ENCODE results near the gene UBE2D4.
"Not testable (repeated sequence)": the region's sequence is repeated elsewhere in the genome, so short reads cannot be mapped to it uniquely, and the experiment has no call there.

UBE2D4 gene

DNA sequence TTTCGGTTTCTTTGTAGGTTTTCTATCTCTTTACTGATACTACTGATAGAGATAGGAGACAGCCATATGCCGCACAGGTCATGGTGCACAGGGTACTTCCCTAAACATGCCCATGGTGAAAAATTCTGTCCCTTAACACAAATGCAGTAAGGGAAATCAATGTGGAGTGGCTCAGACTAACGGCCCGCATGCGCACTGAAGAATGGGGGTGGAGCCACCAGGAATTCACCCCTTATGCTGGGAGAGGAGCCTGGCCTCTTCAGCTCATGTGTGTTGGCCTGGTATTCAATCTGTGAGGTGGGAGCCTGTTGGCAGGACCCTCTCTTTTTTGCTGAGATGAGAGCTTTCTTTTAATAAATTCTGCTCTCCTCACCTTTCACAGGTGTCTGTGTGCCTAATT, 11.4 kb upstream of the UBE2D4 start:
- DNase-seq (ENCODE audit: low spot score): no peak

DNA sequence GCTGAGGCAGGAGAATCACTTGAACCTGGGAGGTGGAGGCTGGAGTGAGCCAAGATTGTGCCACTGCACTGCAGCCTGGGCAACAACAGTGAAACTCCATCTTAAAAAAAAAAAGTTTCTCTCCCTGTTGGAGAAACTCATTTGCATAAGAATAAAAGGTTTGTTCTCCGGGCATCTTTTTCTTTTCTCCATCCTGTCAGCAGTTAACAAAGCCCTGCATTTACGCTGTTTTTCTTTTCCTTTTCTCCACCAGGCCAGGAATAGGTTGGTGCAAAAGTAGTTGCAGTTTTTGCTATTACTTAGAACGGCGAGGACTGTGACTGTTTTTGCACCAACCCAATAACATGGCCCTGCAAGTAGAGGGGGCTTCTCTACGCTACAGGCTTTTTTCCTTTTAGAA, 10.3 kb upstream of the UBE2D4 start:
- no peak for DNase-seq (ENCODE audit: low spot score)

DNA sequence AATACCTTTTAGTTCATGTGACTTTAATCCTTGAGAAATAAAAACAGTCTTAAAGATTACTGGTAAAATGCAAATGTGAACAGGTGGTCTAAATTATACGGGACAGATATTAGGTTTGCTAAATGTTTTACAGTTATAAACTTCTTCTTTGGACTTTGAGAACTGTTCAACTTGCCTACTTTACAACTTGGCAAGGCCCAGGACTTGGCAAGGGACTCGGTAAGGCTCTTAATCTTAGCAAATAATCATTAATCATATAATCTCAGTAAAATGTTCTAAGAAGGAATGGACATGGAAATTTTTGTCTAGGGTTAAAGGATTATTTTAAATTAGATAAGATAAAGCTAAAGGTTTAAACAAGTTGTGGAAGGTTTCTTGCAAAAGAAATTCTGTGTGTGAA, 4.8 kb upstream of the UBE2D4 start:
- DNase-seq (ENCODE audit: low spot score): no peak

DNA sequence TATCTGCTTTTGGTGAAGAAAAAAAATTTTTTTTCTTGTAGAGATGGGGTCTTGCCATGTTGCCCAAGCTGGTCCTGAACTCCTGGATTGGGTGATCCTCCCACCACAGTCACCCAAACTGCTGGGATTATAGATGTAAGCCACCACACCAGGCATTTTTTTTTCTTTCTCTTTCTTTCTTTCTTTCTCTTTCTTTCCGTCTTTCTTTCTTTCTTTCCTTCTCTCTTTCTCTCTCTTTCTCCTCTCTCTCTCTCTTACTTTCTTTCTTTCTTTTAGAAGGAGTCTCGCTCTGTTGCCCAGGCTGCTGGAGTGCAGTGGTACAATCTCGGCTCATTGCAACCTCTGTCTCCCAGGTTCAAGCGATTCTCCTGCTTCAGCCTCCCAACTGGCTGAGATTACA, 3.5 kb upstream of the UBE2D4 start:
- DNase-seq (ENCODE audit: low spot score): no peak

DNA sequence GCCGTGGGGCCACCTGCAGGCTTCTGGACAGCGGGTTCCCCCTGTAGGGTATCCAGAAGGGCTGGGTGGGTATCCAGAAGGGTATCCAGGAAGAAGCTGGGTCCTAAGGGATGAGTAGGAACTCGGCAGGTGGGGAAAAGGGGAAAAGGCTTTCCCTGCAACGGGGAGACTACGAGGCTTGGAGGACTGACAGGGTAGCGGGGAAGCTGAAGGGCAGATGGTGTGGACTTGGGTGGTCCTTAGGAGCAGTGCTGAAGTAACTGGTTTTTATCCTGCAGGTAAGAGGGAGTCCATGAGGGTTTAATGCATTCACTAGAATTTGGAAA, 525 bp downstream of the UBE2D4 start:
- DNase-seq (ENCODE audit: low spot score): no peak

DNA sequence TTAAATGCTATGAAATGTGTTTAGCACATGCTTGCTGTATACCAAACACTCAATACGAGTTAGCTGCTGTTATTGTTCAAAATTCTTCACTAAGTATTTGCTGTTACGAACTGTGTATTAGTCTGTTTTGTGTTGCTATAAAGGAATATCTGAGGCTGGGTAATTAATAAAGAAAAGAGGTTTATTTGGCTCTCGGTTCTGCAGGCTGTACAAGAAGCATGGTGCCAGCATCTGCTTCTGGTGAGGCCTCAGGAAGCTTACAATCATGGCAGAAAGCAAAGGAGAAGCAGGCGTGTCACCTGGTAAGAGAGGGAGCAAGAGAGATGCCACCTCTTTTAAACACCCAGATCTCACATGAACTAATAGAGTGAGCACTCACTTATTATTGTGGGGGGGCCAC, 1.6 kb downstream of the UBE2D4 start:
- no peak for DNase-seq (ENCODE audit: low spot score)

DNA sequence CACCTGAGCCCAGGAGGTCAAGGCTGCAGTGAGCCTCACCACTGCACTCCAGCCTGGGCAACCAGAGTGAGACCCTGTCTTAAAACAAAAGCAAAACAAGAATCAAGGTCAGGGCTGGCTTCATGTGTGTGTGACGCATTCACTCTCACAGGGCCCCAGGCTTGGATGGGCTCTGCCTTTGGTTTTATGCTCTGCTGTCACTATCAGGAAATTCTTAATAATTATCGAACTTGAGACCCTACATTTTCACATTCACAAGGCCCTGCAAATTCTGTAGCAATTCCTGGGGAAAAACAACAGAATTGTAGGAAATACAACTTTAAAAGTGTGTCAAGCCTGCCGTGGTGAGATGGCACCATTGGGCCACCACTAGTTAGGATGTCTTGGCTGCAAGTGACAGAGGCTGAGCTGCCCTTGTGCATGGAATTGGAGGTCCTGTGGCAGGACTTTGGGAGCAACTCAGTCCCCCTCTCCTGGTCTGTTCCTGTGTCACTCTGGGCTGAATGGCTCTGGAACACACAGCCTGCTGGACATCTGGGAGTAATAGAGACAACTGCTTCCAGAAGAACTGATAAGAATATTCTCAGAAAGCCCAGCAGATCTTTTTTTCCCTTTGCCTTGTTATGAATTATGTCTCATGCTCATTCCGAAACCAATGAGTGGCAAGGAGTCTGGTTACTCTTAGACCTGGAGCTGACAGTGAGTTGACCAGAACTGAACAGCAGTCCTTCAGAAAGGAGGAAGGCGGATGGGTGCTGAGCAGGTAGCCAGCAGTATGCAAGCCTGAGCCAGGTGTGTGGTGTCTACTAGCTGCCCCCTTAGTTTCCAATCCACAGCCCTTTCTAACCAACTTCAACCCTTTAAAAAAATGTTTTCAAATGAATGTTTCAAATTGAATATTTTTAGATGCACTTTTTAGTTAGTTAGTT, 3.6 kb downstream of the UBE2D4 start:
- no peak for DNase-seq (ENCODE audit: low spot score)

DNA sequence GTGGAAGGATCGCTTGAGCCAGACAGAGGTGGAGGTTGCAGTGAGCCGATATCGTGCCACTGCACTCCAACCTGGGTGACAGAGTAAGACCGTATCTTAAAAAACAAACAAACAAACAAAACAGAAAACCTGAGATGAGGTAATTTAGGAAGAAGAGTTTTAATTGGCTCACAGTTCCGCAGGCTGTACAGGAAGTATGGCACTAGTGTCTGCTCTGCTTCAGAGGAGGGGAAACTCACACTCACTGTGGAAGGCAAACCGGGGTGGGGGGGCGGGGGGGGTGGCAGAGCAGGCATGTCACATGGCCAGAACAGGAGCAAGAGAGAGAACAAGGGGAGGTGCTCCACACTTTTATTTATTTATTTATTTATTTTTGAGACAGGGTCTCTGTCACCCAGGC, 5.1 kb downstream of the UBE2D4 start:
- DNase-seq (ENCODE audit: low spot score): no peak

DNA sequence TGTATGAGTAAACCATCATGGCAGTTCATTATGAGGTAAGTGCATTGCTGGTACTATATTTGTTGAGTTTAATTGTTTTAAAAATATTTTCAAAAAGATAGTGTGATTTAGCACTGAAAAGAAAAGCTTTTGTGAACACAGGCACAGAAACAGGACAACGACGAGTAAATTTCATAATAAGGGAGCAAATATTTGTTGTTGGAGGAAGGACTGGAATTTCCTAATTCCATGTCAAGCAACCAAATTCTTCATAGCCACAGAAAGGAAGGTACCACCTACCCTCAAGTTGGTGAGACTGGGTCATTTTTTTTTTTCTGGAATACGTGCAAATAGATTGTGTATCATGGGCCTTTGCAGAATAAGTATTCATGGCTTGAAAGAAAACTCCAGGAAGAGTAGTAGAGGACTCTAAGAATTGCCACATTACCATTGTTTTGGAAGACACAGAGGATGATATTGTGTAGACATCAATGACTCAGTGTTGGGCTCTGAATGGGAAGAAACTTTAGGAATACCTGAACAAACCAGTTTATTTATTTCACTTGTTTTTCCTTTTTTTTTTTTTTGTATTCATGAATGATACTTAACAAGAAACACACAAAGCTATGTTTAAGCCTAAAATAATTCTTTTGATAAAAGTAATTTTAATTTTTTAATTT, 7.8 kb downstream of the UBE2D4 start:
- DNase-seq (ENCODE audit: low spot score): no peak

DNA sequence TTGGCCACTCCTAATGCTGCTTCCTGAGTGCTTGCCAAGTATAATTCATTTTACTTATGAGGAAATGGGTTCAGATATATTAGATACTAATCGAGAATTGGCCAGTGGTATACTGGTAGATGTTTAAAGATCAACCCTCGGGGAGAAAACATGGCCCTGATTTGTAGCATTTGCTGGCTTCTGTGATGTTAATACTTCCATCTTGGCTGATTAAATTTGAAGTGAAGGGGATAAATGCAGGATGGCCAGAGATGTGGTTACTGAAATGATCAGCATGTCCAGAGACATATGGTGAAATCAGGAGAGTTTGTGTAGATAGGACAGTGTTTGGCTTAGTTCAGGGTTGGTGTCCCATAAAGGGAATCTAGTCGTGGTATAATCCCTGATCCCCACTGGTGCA, 11.2 kb downstream of the UBE2D4 start:
- DNase-seq (ENCODE audit: low spot score): no peak

DNA sequence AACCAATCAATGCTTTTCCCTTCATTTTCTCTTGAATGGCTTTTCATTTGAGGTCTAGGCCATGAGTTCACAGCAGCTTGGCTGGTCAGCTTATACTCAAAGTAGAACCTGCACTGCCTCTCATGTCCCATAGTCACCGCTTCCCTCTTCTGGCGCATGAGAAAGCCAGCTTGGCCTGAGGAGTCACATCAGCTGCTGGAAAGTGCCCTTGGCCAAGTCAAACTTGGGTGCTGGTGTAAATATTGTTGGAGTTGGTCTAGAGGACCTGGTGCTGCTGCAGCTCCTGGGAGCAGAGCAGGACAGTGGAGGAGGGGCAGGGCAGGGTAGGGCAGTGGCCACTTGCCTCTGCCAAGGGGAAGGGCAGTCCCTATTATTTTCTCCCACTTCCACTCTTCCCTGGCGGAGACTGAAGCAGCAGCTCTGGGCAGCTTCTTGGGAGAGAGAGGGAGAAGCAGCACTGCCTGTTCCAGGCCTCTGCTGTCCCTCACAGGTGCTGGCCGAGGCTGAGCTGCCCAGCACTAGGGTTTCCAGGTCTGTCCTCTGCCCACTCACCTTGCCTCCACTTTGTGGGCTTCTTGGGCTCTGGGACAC, 12.8 kb downstream of the UBE2D4 start:
- no peak for DNase-seq (ENCODE audit: low spot score)

DNA sequence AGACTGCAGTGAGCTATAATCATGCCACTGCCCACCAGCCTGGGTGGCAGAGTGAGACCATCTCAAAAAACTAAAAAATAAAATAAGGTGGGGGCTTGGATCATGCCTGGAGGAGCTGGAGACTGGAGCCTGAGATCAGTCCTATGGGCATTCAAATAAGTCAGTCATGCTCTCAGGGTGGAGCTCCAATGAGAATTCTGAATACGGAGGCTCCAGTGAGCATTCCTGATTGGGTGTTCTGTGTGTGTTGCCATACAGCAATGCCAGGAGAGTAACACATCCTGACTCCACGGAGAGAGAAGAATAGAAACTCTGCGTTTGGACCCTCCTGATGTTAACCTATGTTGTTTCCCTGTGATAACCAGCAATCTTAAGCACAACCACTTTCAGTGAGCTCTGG, 16.0 kb downstream of the UBE2D4 start:
- DNase-seq (ENCODE audit: low spot score): no peak

DNA sequence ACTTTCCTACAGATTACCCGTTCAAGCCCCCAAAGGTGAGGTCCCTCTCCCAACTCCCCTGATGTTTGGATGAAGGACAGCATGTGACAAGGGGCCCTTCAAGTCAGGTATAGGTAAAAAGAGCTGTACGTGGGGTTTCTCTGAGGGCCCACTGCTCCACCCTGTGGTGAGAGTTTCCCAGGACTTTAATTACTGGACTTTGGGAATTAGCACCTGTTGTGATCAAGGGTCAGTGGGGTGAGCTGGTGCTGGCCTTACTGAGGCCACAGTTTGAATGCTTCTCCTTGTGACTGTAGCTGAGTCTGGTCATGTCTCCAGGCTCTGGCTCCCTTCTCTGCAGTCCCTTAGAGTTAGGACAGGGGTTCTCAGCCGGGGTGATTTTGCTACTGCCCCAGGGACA, 16.8 kb downstream of the UBE2D4 start:
- DNase-seq (ENCODE audit: low spot score): no peak

DNA sequence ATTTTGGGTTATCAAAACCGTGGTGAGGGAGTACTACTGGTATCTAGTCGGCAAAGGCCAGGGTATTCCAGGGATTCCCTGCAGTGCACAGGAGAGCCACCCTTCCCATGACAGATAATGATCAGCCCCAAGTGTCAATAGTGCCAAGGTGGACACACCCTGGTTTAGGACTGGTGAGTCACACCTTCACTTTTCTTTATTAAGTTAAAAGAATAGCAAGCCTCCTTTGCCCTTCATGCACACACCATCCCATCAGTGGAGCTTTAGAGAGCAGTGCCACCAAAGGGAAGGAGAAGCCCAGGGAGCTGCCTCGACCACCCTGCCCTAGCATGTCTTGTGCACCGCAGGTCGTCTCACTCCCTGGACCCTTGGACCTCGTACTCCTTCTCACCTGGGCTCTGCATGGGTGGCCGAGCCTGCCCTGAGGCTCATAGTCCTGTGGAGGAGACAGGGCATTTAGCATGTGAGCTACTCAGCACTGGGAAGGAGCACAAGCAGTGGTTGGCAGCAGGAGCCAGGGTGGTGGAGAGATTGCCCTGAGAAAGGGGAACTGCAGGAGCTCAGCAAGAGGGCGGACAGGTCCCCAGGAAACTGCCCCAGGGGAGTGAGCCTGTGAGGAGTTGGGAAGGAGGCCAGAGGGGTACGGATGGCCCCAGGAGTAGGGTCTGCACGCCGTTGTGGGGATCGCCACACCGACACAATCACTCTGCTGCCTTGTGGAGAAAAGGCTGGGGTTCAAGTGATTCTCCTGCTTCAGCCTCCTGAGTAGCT, 17.4 kb downstream of the UBE2D4 start:
- no peak for DNase-seq (ENCODE audit: low spot score)

DNA sequence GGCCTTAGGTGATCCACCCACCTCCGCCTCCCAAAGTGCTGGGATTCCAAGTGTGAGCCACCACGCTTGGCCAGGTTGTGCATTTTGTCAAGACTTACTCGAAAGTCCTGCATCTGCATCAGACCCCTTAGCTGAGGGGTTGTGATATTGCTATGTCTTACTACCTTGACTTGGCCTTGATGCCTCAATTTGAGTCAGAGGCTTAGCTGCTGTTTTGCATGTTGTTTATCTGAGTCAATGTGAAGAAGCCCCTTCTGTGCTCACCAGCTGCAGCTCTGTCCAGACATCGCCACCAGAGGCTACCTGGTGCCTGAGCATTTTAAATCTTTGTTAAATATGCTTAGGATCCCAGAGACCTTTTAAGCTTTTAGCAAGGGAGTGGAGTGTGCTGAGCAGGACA, 18.1 kb downstream of the UBE2D4 start:
- no peak for DNase-seq (ENCODE audit: low spot score)

DNA sequence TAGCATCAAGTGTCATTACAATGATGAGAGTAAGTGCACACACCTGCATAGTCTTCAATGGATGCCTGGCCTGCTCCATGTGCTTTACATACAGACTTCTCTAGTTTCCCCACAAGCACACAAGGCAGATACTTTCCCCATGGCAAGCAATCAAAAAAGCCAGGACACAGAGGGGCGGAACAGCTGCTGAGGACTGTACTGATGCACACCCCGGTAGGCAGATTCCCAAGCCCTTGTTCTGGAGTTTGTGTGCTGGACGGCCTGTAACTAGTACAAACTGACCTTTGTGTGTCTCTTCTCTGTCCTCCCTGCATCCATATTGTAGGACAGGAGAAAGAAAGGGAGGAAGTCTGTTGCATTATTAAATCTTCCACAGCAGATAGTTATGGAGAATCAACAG, 25.8 kb downstream of the UBE2D4 start:
- DNase-seq (ENCODE audit: low spot score): no peak

DNA sequence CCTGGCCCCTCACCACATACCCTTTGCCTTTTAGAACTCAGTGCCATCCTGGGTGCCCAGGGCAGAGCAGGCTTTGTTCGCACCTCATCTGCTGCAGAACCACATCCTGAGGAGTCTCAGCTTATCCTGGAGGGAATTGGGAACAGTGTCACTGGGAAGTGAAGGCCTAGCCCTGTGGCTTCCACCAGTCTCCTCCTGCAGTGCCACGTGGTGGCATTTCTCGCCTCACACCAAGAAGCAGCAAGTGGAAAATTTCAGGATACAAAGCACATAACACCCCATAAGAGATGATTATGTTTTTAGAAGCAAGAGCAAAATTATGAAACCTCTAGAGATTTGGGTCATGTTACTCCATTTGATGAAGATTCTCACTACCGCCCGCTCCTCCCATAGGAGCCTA, 26.8 kb downstream of the UBE2D4 start:
- DNase-seq (ENCODE audit: low spot score): no peak

DNA sequence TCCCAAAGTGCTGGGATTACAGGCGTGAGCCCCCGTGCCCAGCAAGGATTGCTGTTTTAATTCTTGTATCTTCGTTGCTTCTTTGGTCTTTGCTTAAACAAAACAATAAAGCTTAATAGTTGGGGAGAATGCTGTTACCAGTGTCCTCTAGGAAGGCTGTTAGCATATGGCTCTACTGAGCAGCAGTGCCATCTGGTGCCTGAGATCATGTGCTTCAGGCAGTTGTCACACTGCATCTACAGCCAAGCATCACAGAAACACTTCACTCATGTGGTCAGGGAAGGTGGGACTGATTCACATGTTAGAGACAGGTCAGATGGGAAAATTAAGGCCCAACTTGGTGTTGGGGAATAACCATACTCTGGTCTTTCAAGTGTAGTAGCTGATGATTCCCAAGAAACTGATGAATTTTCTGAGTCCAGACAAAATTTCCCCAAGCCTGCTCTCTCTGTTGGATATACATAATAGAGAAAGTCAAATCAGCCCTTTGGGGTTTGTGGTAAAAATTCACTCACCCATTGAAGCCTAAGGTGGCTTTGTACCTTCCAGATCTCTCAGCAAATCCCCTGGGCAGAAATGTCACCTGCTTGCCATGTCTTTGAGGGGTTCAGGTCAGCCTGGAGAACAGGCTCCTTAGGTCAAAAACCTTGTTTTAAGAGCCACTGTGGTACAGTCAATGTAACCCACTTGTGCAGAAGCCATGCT, 28.4 kb downstream of the UBE2D4 start:
- DNase-seq (ENCODE audit: low spot score): peak; percentile 49

DNA sequence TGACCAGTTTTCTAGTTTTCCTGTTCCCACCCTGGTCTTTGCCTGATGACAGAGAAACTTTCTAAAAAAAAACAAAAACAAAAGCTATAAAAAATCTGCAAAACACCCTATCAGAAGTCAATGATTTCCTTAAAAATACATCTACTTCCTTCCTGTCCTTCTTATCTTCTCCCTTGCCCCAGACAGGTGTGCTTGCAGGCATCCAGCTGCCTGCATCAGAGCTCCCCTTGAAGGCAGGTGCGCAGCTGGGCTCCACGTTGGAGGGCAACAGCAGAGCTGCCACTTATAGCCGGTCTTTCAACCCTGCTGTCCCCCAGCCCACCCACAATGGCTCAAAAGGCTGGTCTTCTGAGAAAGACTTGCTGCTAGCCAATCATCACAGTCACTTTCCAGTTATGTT, 29.8 kb downstream of the UBE2D4 start:
- no peak for DNase-seq (ENCODE audit: low spot score)

DNA sequence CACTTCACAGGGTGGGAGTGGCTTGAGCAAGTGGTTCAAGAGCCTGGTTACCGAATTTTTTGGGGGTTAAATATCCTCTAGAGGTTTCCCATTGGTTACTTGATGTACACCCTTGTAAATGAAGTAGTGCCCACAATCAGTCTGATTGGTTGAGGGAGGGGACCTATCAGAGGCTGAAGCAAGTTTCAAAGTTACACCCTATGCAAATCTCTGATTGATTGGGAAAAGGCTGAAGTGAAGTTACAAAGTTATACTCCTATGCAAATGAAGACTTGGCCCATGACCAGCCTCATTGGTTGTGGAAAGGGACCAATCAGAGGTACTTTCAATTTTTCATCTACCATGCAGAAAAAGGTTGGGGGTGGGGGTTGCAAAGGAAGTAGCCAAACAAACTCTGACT, 34.7 kb downstream of the UBE2D4 start:
- DNase-seq (ENCODE audit: low spot score): no peak

DNA sequence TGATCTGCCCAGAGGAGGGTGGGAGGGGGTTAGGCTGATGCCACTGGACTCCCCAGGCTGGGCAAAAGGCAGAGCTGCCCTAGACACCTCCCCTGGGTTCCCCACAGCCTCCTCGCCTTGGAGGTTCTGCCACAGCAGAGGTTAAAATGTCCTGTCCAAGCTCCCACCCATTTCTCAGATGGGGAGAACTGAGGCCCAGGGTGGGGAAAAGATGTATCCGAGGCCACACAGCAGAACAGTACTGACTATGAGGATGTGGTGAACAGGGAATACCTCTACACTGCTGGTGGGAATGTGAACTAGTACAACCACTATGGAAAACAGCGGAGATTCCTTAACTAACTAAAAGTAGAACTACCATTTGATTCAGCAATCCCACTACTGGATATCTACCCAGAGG, 40.2 kb downstream of the UBE2D4 start:
- DNase-seq (ENCODE audit: low spot score): not testable (repeated sequence)
